ENCODE data around the gene BRS3. TPM values are rescaled to one million over a fixed set of nuclear protein-coding genes. Genes with fewer than 3 reads are reported as not detected.

The BRS3 gene
- total and polyA plus RNA-seq, 2 donors (not counting 1 experiment from before 2014, with no cell fraction given): not detected

DNA sequence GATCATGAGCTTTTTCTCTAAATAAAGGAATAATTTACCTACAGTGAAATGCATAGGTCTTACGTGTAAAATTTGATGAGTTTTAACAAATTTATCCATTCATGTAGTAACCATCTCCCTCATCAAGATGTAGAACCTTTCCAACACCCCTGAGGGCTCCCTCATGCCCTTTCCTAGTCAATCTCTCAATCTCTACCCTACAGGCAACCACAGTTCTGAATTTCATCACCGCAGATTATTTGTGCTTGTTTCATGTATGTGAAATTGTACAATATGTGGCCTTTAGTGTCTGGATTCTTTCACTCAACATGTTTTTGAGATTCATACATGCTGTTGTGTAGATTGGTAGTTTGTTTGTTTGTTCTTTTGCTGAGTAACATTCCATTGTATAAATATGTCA is 46.4 kb downstream of the BRS3 start:
- DNase-seq (ENCODE audit: low read depth in 2 of 2): no peak
- no peaks in the 10 kb centered on the region for H3K79me2 ChIP-seq (ENCODE audit: control insufficient read depth, insufficient read depth, low read length)
- H3K4me1 ChIP-seq (ENCODE audit: control insufficient read depth, extremely low read depth, insufficient read depth, low read length): no peaks in the 10 kb centered on the region
- H3K27ac ChIP-seq (ENCODE audit: insufficient read depth, low read length): no peak overlapping the region
- H2AFZ ChIP-seq (ENCODE audit: low read length): no peak overlapping the region
- no peak overlapping the region for H3K4me2 ChIP-seq (ENCODE audit: extremely low read depth, insufficient read depth, low read length)
- H3K27me3 ChIP-seq (ENCODE audit: control insufficient read depth, insufficient read depth, low read length): no peaks in the 10 kb centered on the region
- no peak overlapping the region for H3K9ac ChIP-seq (ENCODE audit: insufficient read depth, low read length)
- H3K36me3 ChIP-seq (ENCODE audit: control insufficient read depth, insufficient read depth, low read length): no peaks in the 10 kb centered on the region
- no peak for TF ChIP-seq EZH2 (IDR thresholded peaks at IDR 0.05; ENCODE audit: low read length, missing control alignments)
- TF ChIP-seq, protein P1, sequence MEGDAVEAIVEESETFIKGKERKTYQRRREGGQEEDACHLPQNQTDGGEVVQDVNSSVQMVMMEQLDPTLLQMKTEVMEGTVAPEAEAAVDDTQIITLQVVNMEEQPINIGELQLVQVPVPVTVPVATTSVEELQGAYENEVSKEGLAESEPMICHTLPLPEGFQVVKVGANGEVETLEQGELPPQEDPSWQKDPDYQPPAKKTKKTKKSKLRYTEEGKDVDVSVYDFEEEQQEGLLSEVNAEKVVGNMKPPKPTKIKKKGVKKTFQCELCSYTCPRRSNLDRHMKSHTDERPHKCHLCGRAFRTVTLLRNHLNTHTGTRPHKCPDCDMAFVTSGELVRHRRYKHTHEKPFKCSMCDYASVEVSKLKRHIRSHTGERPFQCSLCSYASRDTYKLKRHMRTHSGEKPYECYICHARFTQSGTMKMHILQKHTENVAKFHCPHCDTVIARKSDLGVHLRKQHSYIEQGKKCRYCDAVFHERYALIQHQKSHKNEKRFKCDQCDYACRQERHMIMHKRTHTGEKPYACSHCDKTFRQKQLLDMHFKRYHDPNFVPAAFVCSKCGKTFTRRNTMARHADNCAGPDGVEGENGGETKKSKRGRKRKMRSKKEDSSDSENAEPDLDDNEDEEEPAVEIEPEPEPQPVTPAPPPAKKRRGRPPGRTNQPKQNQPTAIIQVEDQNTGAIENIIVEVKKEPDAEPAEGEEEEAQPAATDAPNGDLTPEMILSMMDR (conservative IDR thresholded peaks at IDR 0.05 in 1 of 2, IDR thresholded peaks at IDR 0.05 in 1 of 2; ENCODE audit: low read depth in 1 of 2, low read length in 2 of 2): no peak
- H3K4me3 ChIP-seq (replicated peaks in 1 of 4; ENCODE audit: control extremely low read depth in 1 of 4, insufficient read depth in 1 of 4, low read depth in 3 of 4, low read length in 4 of 4): no peak overlapping the region
- H4K20me1 ChIP-seq (ENCODE audit: control insufficient read depth, extremely low read depth, insufficient read depth, low read length): no peaks in the 10 kb centered on the region
- no peaks in the 10 kb centered on the region for H3K9me3 ChIP-seq (ENCODE audit: control insufficient read depth, insufficient read depth, low read depth, low read length)

DNA sequence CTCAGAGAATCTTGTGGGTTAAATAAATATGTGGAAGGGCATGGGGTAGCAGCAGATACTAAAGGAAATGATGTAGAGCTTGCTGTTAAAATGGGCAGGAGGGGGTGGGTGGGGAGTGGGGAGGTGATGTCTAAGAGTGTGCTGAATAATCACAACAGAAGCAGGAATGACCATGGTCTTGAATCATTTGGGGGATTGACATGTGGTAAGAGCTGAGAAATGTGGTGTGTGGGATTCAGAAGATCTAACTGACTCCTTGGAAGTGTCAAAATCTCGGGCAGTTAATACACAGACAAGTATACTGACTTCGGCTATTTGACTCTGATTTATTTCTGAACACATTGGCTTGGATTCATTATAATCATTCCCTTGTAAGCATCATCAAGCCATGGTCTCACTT is 51.1 kb downstream of the BRS3 start:
- no peak overlapping the region for H3K4me3 ChIP-seq (replicated peaks in 1 of 4; ENCODE audit: control extremely low read depth in 1 of 4, insufficient read depth in 1 of 4, low read depth in 3 of 4, low read length in 4 of 4)
- no peak for DNase-seq (ENCODE audit: low read depth in 2 of 2)
- H3K79me2 ChIP-seq (ENCODE audit: control insufficient read depth, insufficient read depth, low read length): no peaks in the 10 kb centered on the region
- H3K4me2 ChIP-seq (ENCODE audit: extremely low read depth, insufficient read depth, low read length): no peak overlapping the region
- no peak overlapping the region for H2AFZ ChIP-seq (ENCODE audit: low read length)
- TF ChIP-seq EZH2 (IDR thresholded peaks at IDR 0.05; ENCODE audit: low read length, missing control alignments): no peak
- TF ChIP-seq, protein P1 (conservative IDR thresholded peaks at IDR 0.05 in 1 of 2, IDR thresholded peaks at IDR 0.05 in 1 of 2; ENCODE audit: low read depth in 1 of 2, low read length in 2 of 2): no peak
- no peaks in the 10 kb centered on the region for H3K27me3 ChIP-seq (ENCODE audit: control insufficient read depth, insufficient read depth, low read length)
- H3K36me3 ChIP-seq (ENCODE audit: control insufficient read depth, insufficient read depth, low read length): no peaks in the 10 kb centered on the region
- no peak overlapping the region for H3K27ac ChIP-seq (ENCODE audit: insufficient read depth, low read length)
- H3K4me1 ChIP-seq (ENCODE audit: control insufficient read depth, extremely low read depth, insufficient read depth, low read length): no peaks in the 10 kb centered on the region
- no peaks in the 10 kb centered on the region for H4K20me1 ChIP-seq (ENCODE audit: control insufficient read depth, extremely low read depth, insufficient read depth, low read length)
- H3K9ac ChIP-seq (ENCODE audit: insufficient read depth, low read length): no peak overlapping the region
- H3K9me3 ChIP-seq (ENCODE audit: control insufficient read depth, insufficient read depth, low read depth, low read length): no peaks in the 10 kb centered on the region

DNA sequence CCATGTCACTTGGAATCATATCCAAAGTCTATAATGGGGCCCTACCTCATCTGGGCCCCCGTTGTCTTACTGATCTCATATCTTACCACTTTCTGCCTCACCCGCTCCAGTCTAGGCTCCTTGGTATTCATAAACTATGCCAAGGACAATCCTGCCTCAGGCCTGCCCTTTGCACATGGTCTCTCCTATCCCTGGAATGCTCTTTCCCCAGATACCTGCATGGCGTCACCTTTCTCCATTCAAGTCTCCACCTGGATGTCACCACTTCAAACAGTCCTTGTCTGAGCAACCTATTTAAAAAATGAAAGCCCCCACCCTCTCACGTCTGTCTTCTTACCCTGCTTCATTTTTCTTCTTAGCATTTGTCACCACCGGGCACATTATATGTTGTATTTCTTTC is 52.5 kb downstream of the BRS3 start:
- TF ChIP-seq, protein P1 (conservative IDR thresholded peaks at IDR 0.05 in 1 of 2, IDR thresholded peaks at IDR 0.05 in 1 of 2; ENCODE audit: low read depth in 1 of 2, low read length in 2 of 2): no peak
- no peak for TF ChIP-seq EZH2 (IDR thresholded peaks at IDR 0.05; ENCODE audit: low read length, missing control alignments)
- Histone ChIP-seq H3K4me1 (ENCODE audit: control insufficient read depth, extremely low read depth, insufficient read depth, low read length) (no peaks in the 10 kb centered on the region), H3K27me3 (ENCODE audit: control insufficient read depth, insufficient read depth, low read length) (no peaks in the 10 kb centered on the region), H3K79me2 (ENCODE audit: control insufficient read depth, insufficient read depth, low read length) (no peaks in the 10 kb centered on the region), H3K36me3 (ENCODE audit: control insufficient read depth, insufficient read depth, low read length) (no peaks in the 10 kb centered on the region), H3K4me3 (replicated peaks in 1 of 4; ENCODE audit: control extremely low read depth in 1 of 4, insufficient read depth in 1 of 4, low read depth in 3 of 4, low read length in 4 of 4) (no peak overlapping the region), H3K4me2 (ENCODE audit: extremely low read depth, insufficient read depth, low read length) (no peak overlapping the region), H4K20me1 (ENCODE audit: control insufficient read depth, extremely low read depth, insufficient read depth, low read length) (no peaks in the 10 kb centered on the region), H3K9me3 (ENCODE audit: control insufficient read depth, insufficient read depth, low read depth, low read length) (no peaks in the 10 kb centered on the region), H2AFZ (ENCODE audit: low read length) (no peak overlapping the region), H3K9ac (ENCODE audit: insufficient read depth, low read length) (no peak overlapping the region), H3K27ac (ENCODE audit: insufficient read depth, low read length) (no peak overlapping the region)
- no peak for DNase-seq (ENCODE audit: low read depth in 2 of 2)
